Measurements from ENCODE around the gene CYB561D2. TPM values are rescaled to one million over a fixed set of nuclear protein-coding genes. Genes with fewer than 3 reads are reported as not detected.

CYB561D2 gene
- total and polyA plus RNA-seq, 2 of the 13 experiments (the other 11 are each of a cell fraction or from before 2014, with no cell fraction given), result 11.1 to 17.2 TPM

DNA sequence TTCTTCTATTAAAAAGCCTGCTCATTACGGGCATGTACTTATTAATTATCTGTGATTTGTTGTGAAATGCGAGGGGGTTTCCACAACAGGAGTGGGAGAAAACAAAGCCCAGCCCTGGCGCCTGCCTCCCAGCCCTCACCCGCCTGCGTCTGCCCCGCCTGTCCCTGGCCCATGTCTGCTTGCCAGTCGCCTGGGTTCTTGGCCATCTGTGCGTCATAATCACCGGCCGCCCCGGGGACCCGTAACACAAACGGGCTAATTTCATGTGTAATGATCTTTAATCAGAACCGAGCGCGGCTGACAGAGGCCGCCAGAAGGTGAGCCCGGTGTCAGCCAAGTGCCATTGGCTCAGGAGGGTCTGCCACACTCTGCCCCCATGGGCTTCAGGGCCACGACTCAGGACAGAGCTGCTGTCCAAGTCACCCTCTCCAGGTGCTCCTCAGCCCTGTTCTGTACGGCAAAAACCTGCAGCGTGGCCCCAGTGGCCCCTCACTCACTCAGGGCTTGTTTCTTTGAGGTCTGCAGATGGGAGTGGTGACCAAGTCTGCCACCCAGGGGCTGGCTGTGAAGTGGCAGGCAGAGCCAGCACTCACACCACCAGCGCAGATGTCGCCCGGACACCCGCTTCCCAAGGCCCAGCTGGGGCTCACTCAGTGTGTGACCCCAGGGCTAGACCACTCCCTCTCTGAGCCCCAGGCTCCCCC is 37.5 kb downstream of the CYB561D2 start:
- ChIA-PET POLR2A (no interaction called here), CTCF (ENCODE audit: low intra/inter-chr PET ratio, low total read pairs) (interaction anchor here (1.5 kb wide), 1 partner anchor 42 kb away, joined by 9 read pairs; the partner anchor contains the start of gene ZMYND10)
- no peaks in the 10 kb centered on the region for H3K36me3 ChIP-seq (replicated peaks in 1 of 2; ENCODE audit: control insufficient read depth in 1 of 2, insufficient read depth in 2 of 2, low read length in 2 of 2)
- no peak overlapping the region for H3K4me3 ChIP-seq (replicated peaks in 1 of 3; ENCODE audit: insufficient read depth in 1 of 3, low read depth in 2 of 3, low read length in 3 of 3)
- no peak overlapping the region for H3K9ac ChIP-seq (ENCODE audit: insufficient read depth, low read depth, low read length)
- no peaks in the 10 kb centered on the region for H3K79me2 ChIP-seq (ENCODE audit: insufficient read depth, low read length)
- FAIRE-seq (no peak), DNase-seq (ENCODE audit: low spot score) (no peak), ATAC-seq (peak; percentile 86)
- 51% methylated on average over 6 of the region's 25 CpGs for WGBS (ENCODE audit: low lambda C conversion rate)
- no peak overlapping the region for H3K27ac ChIP-seq (ENCODE audit: extremely low read length, insufficient read depth, low read length)
- intact Hi-C loops (cut with micrococcal nuclease; ENCODE audit: unreplicated experiment) (loop anchor here (1.0 kb wide), 1 partner anchor 41 kb away; no protein-coding TSS in a partner anchor), in situ Hi-C loops (cut with HindIII; ENCODE audit: extremely low pct_ligation_motif_present, low pct_unique_long_range_greater_than_20kb) (no loop called here)
- no peak overlapping the region for H2AFZ ChIP-seq (ENCODE audit: low read length)
- H3K4me2 ChIP-seq (ENCODE audit: low read depth, low read length), result no peak overlapping the region
- H3K9me3 ChIP-seq (ENCODE audit: low read length), result no peaks in the 10 kb centered on the region
- H3K27me3 ChIP-seq (ENCODE audit: control insufficient read depth in 1 of 2, insufficient read depth in 2 of 2, low read length in 2 of 2), result peaks cover 12 to 72% of the 10 kb centered on the region in 2 experiments
- peaks cover 9% of the 10 kb centered on the region for H3K4me1 ChIP-seq (ENCODE audit: insufficient read depth, low read length)
- H4K20me1 ChIP-seq (ENCODE audit: insufficient read depth, low read length), result no peaks in the 10 kb centered on the region
- no TSS peak for BruUV-seq (replicated peaks)
- no peak for TF ChIP-seq ZNF746 (CRISPR knock-in tag; IDR thresholded peaks at IDR 0.05)
- TF ChIP-seq, protein P1, sequence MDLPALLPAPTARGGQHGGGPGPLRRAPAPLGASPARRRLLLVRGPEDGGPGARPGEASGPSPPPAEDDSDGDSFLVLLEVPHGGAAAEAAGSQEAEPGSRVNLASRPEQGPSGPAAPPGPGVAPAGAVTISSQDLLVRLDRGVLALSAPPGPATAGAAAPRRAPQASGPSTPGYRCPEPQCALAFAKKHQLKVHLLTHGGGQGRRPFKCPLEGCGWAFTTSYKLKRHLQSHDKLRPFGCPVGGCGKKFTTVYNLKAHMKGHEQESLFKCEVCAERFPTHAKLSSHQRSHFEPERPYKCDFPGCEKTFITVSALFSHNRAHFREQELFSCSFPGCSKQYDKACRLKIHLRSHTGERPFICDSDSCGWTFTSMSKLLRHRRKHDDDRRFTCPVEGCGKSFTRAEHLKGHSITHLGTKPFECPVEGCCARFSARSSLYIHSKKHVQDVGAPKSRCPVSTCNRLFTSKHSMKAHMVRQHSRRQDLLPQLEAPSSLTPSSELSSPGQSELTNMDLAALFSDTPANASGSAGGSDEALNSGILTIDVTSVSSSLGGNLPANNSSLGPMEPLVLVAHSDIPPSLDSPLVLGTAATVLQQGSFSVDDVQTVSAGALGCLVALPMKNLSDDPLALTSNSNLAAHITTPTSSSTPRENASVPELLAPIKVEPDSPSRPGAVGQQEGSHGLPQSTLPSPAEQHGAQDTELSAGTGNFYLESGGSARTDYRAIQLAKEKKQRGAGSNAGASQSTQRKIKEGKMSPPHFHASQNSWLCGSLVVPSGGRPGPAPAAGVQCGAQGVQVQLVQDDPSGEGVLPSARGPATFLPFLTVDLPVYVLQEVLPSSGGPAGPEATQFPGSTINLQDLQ (CRISPR knock-in tag; IDR thresholded peaks at IDR 0.05), result no peak
- peak; percentile 63 for TF ChIP-seq STAG1 (CRISPR knock-in tag; IDR thresholded peaks at IDR 0.05)
- TF ChIP-seq, protein P2, sequence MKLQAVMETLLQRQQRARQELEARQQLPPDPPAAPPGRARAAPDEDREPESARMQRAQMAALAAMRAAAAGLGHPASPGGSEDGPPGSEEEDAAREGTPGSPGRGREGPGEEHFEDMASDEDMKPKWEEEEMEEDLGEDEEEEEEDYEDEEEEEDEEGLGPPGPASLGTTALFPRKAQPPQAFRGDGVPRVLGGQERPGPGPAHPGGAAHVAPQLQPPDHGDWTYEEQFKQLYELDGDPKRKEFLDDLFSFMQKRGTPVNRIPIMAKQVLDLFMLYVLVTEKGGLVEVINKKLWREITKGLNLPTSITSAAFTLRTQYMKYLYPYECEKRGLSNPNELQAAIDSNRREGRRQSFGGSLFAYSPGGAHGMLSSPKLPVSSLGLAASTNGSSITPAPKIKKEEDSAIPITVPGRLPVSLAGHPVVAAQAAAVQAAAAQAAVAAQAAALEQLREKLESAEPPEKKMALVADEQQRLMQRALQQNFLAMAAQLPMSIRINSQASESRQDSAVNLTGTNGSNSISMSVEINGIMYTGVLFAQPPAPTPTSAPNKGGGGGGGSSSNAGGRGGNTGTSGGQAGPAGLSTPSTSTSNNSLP (IDR thresholded peaks at IDR 0.05; ENCODE audit: low read depth, low read length), result no peak
- no peak for TF ChIP-seq HDAC6 (IDR thresholded peaks at IDR 0.05; ENCODE audit: low read depth, low read length)
- TF ChIP-seq KLF15 (CRISPR knock-in tag; IDR thresholded peaks at IDR 0.05; ENCODE audit: borderline replicate concordance), result no peak
- no peak for TF ChIP-seq SRSF1 (optimal IDR thresholded peaks at IDR 0.05; ENCODE audit: low read depth, low read length)
- no peak for TF ChIP-seq CCAR2 (optimal IDR thresholded peaks at IDR 0.05; ENCODE audit: low read depth, low read length)
- no peak for TF ChIP-seq RCOR2 (CRISPR knock-in tag; IDR thresholded peaks at IDR 0.05)
- TF ChIP-seq, protein P3, sequence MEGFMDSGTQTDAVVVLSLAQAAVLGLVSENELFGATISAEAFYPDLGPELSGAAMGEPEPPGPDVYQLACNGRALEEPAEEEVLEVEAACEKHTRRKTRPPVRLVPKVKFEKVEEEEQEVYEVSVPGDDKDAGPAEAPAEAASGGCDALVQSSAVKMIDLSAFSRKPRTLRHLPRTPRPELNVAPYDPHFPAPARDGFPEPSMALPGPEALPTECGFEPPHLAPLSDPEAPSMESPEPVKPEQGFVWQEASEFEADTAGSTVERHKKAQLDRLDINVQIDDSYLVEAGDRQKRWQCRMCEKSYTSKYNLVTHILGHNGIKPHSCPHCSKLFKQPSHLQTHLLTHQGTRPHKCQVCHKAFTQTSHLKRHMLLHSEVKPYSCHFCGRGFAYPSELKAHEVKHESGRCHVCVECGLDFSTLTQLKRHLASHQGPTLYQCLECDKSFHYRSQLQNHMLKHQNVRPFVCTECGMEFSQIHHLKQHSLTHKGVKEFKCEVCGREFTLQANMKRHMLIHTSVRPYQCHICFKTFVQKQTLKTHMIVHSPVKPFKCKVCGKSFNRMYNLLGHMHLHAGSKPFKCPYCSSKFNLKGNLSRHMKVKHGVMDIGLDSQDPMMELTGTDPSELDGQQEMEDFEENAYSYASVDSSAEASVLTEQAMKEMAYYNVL (CRISPR knock-in tag; IDR thresholded peaks at IDR 0.05; ENCODE audit: borderline replicate concordance), result no peak
- no peak for TF ChIP-seq SPEN (CRISPR knock-in tag; IDR thresholded peaks at IDR 0.05; ENCODE audit: low read depth)
- TF ChIP-seq FOSL2 (CRISPR knock-in tag; IDR thresholded peaks at IDR 0.05), result no peak
- TF ChIP-seq ZNF543 (CRISPR knock-in tag; IDR thresholded peaks at IDR 0.05), result no peak
- 0 out of 2 replicates have a peak, but pooled peaks have one; percentile 22 for TF ChIP-seq ZNF572 (CRISPR knock-in tag; IDR thresholded peaks at IDR 0.05)
